HepG2 (cell line): Measurements from ENCODE around the gene STX8. TPM values are rescaled to one million over a fixed set of nuclear protein-coding genes. Genes with fewer than 3 reads are reported as not detected.

Experiments used
- ATAC-seq: fragments of 200-7000 bp; cut with Tn5 transposase; 3 replicates; pipeline ENCODE4 v1.9.1; 2020; ENCODE audit warnings: mild to moderate bottlenecking, moderate library complexity
- BruUV-seq: library from RNA; stranded (reverse); fragments of 400-500 nt; replicated peaks from 2 replicates; lab custom pipeline; 2021; lab: Mats Ljungman, UMichigan
- CTCF ChIA-PET: fragments of 300-600 bp; formaldehyde crosslinking; extraction: SDS; loops from one replicate; lab custom pipeline; 2021; ENCODE audit warnings: low total read pairs, inconsistent platforms, low intra/inter-chr PET ratio; lab: Yijun Ruan, JAX
- POLR2A ChIA-PET: fragments of 350-600 bp; sonication (Branson Sonifier 250); formaldehyde crosslinking; loops from one replicate; lab custom pipeline; 2020; ENCODE audit warnings: antibody characterized with exemption, inconsistent platforms; lab: Yijun Ruan, JAX
- DNase-seq: peaks from one replicate; pipeline ENCODE4 v3.0.0-alpha.2; 2015; ENCODE audit warnings: low spot score
- FAIRE-seq: peaks from 3 replicates; lab custom pipeline; 2011; peaks lifted over from hg19 to GRCh38; lab: Jason Lieb, UNC
- H2AFZ ChIP-seq: one replicate; pipeline ENCODE4 v1.6.1; 2011; ENCODE audit warnings: low read length, inconsistent platforms
- H3K27ac ChIP-seq: fragments of 300-600 bp; 3 replicates; pipeline ENCODE4 v1.8.0; 2011; ENCODE audit warnings: mixed run types, mild to moderate bottlenecking, mixed read lengths, low read length, inconsistent platforms; ENCODE audit not compliant: insufficient read depth; ENCODE audit errors: extremely low read length
- H3K27me3 ChIP-seq, 2 experiments: fragments of 200-600 bp in 1 of 2; 2 replicates in 1 of 2; 3 replicates in 1 of 2; pipeline versions ENCODE4 v1.6.0 to v1.8.0; 2011; ENCODE audit warnings: low read length in 2 of 2, mild to moderate bottlenecking in 2 of 2, moderate library complexity in 2 of 2, inconsistent platforms in 1 of 2; ENCODE audit not compliant: insufficient read depth in 2 of 2, control insufficient read depth in 1 of 2
- H3K36me3 ChIP-seq, 2 experiments: fragments of 200-600 bp in 1 of 2; replicated peaks in 1 of 2; 2 replicates in 1 of 2; 3 replicates in 1 of 2; pipeline versions ENCODE4 v1.5.1 to v1.8.0; 2011; ENCODE audit warnings: low read length in 2 of 2, inconsistent platforms in 1 of 2; ENCODE audit not compliant: insufficient read depth in 2 of 2, control insufficient read depth in 1 of 2
- H3K4me1 ChIP-seq: 2 replicates; pipeline ENCODE4 v1.5.1; 2012; ENCODE audit warnings: low read length, inconsistent platforms; ENCODE audit not compliant: insufficient read depth
- H3K4me2 ChIP-seq: 2 replicates; pipeline ENCODE4 v1.6.0; 2011; ENCODE audit warnings: low read depth, low read length, inconsistent platforms
- H3K4me3 ChIP-seq, 3 experiments: fragments of 200-600 bp in 1 of 3; sonication (generic), shearing (Covaris generic) in 1 of 3; replicated peaks in 1 of 3; 2 replicates each; pipeline ENCODE4 v1.5.1; 2011 to 2016; ENCODE audit warnings: low read length in 3 of 3, inconsistent platforms in 2 of 3, low read depth in 2 of 3, mild to moderate bottlenecking in 2 of 3, control low read depth in 1 of 3, mixed read lengths in 1 of 3; ENCODE audit not compliant: insufficient read depth in 1 of 3
- H3K79me2 ChIP-seq: one replicate; pipeline ENCODE4 v1.6.1; 2011; ENCODE audit warnings: low read length, inconsistent platforms; ENCODE audit not compliant: insufficient read depth
- H3K9ac ChIP-seq: 2 replicates; pipeline ENCODE4 v1.6.0; 2011; ENCODE audit warnings: mild to moderate bottlenecking, low read depth, low read length, inconsistent platforms; ENCODE audit not compliant: insufficient read depth
- H3K9me3 ChIP-seq: 2 replicates; pipeline ENCODE4 v1.5.1; 2012; ENCODE audit warnings: mild to moderate bottlenecking, low read length
- H4K20me1 ChIP-seq: 2 replicates; pipeline ENCODE4 v1.6.0; 2011; ENCODE audit warnings: inconsistent platforms, mild to moderate bottlenecking, low read length, moderate library complexity; ENCODE audit not compliant: insufficient read depth
- FOXC1 ChIP-seq: sonication (generic); formaldehyde crosslinking; IDR thresholded peaks from 2 replicates; pipeline ENCODE4 v1.8.0; 2022; ENCODE audit warnings: mild to moderate bottlenecking, missing genetic modification reagents, borderline replicate concordance
- HNRNPUL1 ChIP-seq: fragments of 200-400 bp; formaldehyde crosslinking; IDR thresholded peaks from 2 replicates; pipeline ENCODE4 v1.6.1; 2017; ENCODE audit warnings: low read depth, mild to moderate bottlenecking, low read length, moderate library complexity
- NCOA2 ChIP-seq: sonication (generic); formaldehyde crosslinking; IDR thresholded peaks from 2 replicates; pipeline ENCODE4 v1.8.0; 2022; ENCODE audit warnings: inconsistent platforms
- STAG1 ChIP-seq: sonication (generic); formaldehyde crosslinking; IDR thresholded peaks from 2 replicates; pipeline ENCODE4 v1.4.0; 2020; ENCODE audit warnings: missing genetic modification reagents
- TAF1 ChIP-seq: sonication (generic); formaldehyde crosslinking; IDR thresholded peaks from 2 replicates; pipeline ENCODE4 v1.4.0; 2020; ENCODE audit warnings: missing genetic modification reagents
- THAP9 ChIP-seq: sonication (generic); formaldehyde crosslinking; IDR thresholded peaks from 2 replicates; pipeline ENCODE4; 2020; ENCODE audit warnings: missing genetic modification reagents, mild to moderate bottlenecking, borderline replicate concordance
- U2AF1 ChIP-seq: fragments of 200-400 bp; formaldehyde crosslinking; optimal IDR thresholded peaks from 2 replicates; pipeline ENCODE3; 2017; ENCODE audit warnings: mild to moderate bottlenecking, low read depth, low read length
- ZBTB38 ChIP-seq: sonication (generic); formaldehyde crosslinking; IDR thresholded peaks from 2 replicates; pipeline ENCODE4 v1.5.1; 2020; ENCODE audit warnings: mild to moderate bottlenecking, missing genetic modification reagents
- ZBTB8A ChIP-seq: sonication (generic); formaldehyde crosslinking; IDR thresholded peaks from 2 replicates; pipeline ENCODE4 v1.4.0; 2020; ENCODE audit warnings: mild to moderate bottlenecking, low read depth, missing genetic modification reagents, borderline replicate concordance
- ZNF280B ChIP-seq: sonication (generic); formaldehyde crosslinking; IDR thresholded peaks from 2 replicates; pipeline ENCODE4 v1.5.0; 2020; ENCODE audit warnings: missing genetic modification reagents, mild to moderate bottlenecking, borderline replicate concordance
- ZNF646 ChIP-seq: sonication (generic); formaldehyde crosslinking; IDR thresholded peaks from 2 replicates; pipeline ENCODE4 v1.9.0; 2021; ENCODE audit warnings: mild to moderate bottlenecking, missing genetic modification reagents
- ZNF704 ChIP-seq: sonication (generic); formaldehyde crosslinking; IDR thresholded peaks from 2 replicates; pipeline ENCODE4 v1.8.1; 2023; ENCODE audit warnings: mild to moderate bottlenecking, inconsistent platforms, moderate library complexity, missing genetic modification reagents, borderline replicate concordance
- WGBS: methylation state at CpG from one replicate; pipeline ENCODE4 v1.1.6; 2017; ENCODE audit warnings: low lambda C conversion rate; 5-methylcytosine and 5-hydroxymethylcytosine counted together
- in situ Hi-C: cut with HindIII; loops from 2 replicates; pipeline ENCODE4 v1.10.0; 2017; ENCODE audit warnings: low pct_unique_long_range_greater_than_20kb; ENCODE audit not compliant: extremely low pct_ligation_motif_present
- intact Hi-C: fragments of 100-400 bp; cut with micrococcal nuclease; formaldehyde crosslinking; loops from one replicate; pipeline ENCODE4 v1.10.0; 2022; ENCODE audit not compliant: unreplicated experiment
- polyA plus RNA-seq, 8 experiments: library from polyadenylated mRNA; depleted of rRNA in 3 of 8; stranded (reverse) in 7 of 8; unstranded in 1 of 8; fragments of >200 nt; fragmentation: Illumina TruSeq in 4 of 8; extraction: Trizol in 4 of 8; gene quantifications; 2 replicates each; pipeline versions ENCODE4 v1.2.1 to v1.2.3, GENCODE V29; 2011 to 2016; ENCODE audit warnings: low read depth in 4 of 8, missing spikeins in 1 of 8, mixed read lengths in 1 of 8; ENCODE audit not compliant: insufficient read depth in 1 of 8
- total RNA-seq, 5 experiments: library from RNA; depleted of rRNA; stranded (reverse); fragments of >200 nt; fragmentation: Illumina TruSeq; extraction: Trizol; gene quantifications; 2 replicates each; pipeline ENCODE4 v1.2.3, GENCODE V29; 2016; ENCODE audit warnings: low read depth in 1 of 5

STX8 gene
- total and polyA plus RNA-seq, 2 of the 13 experiments (the other 11 are each of a cell fraction or from before 2014, with no cell fraction given): 36.4 to 53.6 TPM

- FAIRE-seq: no peak
- H4K20me1 ChIP-seq: no peaks in the 10 kb centered on the region
- intact Hi-C loops: no loop called here
- no peaks in the 10 kb centered on the region for H3K9me3 ChIP-seq
- CTCF ChIA-PET: no interaction called here
- no peak for DNase-seq
- H3K27me3 ChIP-seq: no peaks in the 10 kb centered on the region
- no peaks in the 10 kb centered on the region for H3K79me2 ChIP-seq
- no peak overlapping the region for H3K9ac ChIP-seq
- no peaks in the 10 kb centered on the region for H3K36me3 ChIP-seq
- no peak overlapping the region for H3K4me3 ChIP-seq
- in situ Hi-C loops: no loop called here
- WGBS: 93% methylated on average over 4 of the region's 4 CpGs
- H3K4me1 ChIP-seq: peaks cover 12% of the 10 kb centered on the region; the same call in 1 of the 2 replicates
- H3K4me2 ChIP-seq: no peak overlapping the region
- H2AFZ ChIP-seq: no peak overlapping the region
- no peak overlapping the region for H3K27ac ChIP-seq
- POLR2A ChIA-PET: no interaction called here
- BruUV-seq: no TSS peak
- ATAC-seq: no peak
- no peak for TF ChIP-seq U2AF1
- TF ChIP-seq ZNF646 (CRISPR knock-in tag): no peak
- no peak for TF ChIP-seq THAP9 (CRISPR knock-in tag)
- TF ChIP-seq NCOA2 (CRISPR knock-in tag): no peak
- TF ChIP-seq FOXC1 (CRISPR knock-in tag): no peak
- no peak for TF ChIP-seq ZNF280B (CRISPR knock-in tag)
- no peak for TF ChIP-seq STAG1
- TF ChIP-seq HNRNPUL1: no peak
- TF ChIP-seq TAF1 (CRISPR knock-in tag): no peak
- no peak for TF ChIP-seq ZBTB38 (CRISPR knock-in tag)
- no peak for TF ChIP-seq ZBTB8A (CRISPR knock-in tag)
- TF ChIP-seq ZNF704 (CRISPR knock-in tag): no peak
These were observed 33.9 kb downstream of the STX8 start for GRCh38 chr17:9541718-9542117.
